Memory B cell (primary cell): Measurements from ENCODE around the gene FGFR3.

ENCODE experiments used
- ATAC-seq: fragments of 150-1000 bp; cut with Tn5 transposase; 2 replicates; pipeline ENCODE4 v1.10.0; 2021; ENCODE audit warnings: low read depth, mild to moderate bottlenecking, moderate library complexity
- DNase-seq, 2 donors: peaks; one replicate each; pipeline ENCODE4 v3.0.0; 2022; ENCODE audit warnings: low spot score in 2 of 2
- H3K27ac Mint-ChIP-seq: one replicate; pipeline ENCODE4 v1.8.0; 2022; ENCODE audit warnings: mild to moderate bottlenecking, moderate library complexity, mixed read lengths
- H3K27me3 Mint-ChIP-seq: one replicate; pipeline ENCODE4 v1.8.0; 2022; ENCODE audit warnings: mixed read lengths
- H3K36me3 Mint-ChIP-seq: one replicate; pipeline ENCODE4 v1.8.0; 2022; ENCODE audit warnings: mild to moderate bottlenecking, mixed read lengths
- H3K4me1 Mint-ChIP-seq: one replicate; pipeline ENCODE4 v1.8.0; 2022; ENCODE audit warnings: mixed read lengths
- H3K4me3 Mint-ChIP-seq: one replicate; pipeline ENCODE4 v1.8.0; 2022; ENCODE audit warnings: mild to moderate bottlenecking, moderate library complexity, mixed read lengths
- H3K9me3 Mint-ChIP-seq: one replicate; pipeline ENCODE4 v1.8.0; 2022; ENCODE audit warnings: mixed read lengths

The FGFR3 gene

DNA sequence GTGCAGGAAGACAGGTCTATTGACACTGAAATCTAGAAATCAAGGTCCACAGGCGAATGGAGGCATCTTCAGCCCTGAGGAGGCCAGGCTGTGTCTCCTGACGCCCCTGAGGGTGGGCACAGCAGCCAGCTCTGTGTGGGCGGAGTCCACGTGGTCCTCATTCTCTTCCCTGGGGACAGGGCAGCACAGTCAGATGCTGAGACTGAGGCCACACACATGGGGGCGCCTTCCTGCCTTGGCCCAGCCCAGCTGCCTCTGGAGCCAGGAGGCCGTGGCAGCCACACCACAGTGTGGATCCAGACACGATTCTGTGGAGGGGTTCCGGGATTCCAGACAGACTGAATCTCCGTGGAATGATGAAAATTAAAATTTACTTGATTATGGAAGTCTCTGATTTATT is 20.8 kb downstream of the FGFR3 start:
- H3K9me3 Mint-ChIP-seq: no peaks in the 10 kb centered on the region
- no peaks in the 10 kb centered on the region for H3K27me3 Mint-ChIP-seq
- no peak for DNase-seq
- H3K27ac Mint-ChIP-seq: no peak overlapping the region
- peaks cover 14% of the 10 kb centered on the region for H3K36me3 Mint-ChIP-seq
- no peaks in the 10 kb centered on the region for H3K4me1 Mint-ChIP-seq
- no peak overlapping the region for H3K4me3 Mint-ChIP-seq
- no peak for ATAC-seq

DNA sequence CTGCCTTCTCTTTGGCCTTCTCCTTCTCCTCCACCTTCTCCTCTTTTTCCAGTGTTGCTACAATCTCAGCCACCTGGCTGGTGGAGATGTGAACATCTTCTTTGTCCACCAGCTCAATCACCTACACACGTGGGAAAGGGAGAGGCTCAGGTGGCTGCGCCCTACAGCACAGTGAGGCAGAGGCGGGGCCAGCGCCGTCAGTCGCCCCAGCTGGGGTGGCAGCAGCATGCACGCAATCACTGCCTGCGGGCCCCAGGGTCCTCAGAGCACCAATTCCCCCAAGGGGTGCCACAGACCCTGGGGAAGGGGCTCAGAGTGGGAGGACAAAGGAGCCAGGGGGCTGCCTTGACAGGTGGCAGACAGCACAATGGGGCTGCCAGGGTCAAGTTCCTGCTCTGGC is 21.4 kb downstream of the FGFR3 start:
- Mint-ChIP-seq H3K27ac (no peak overlapping the region), H3K9me3 (no peaks in the 10 kb centered on the region), H3K4me3 (no peak overlapping the region), H3K36me3 (peaks cover 16% of the 10 kb centered on the region), H3K27me3 (no peaks in the 10 kb centered on the region), H3K4me1 (no peaks in the 10 kb centered on the region)
- ATAC-seq (no peak), DNase-seq (no peak)

DNA sequence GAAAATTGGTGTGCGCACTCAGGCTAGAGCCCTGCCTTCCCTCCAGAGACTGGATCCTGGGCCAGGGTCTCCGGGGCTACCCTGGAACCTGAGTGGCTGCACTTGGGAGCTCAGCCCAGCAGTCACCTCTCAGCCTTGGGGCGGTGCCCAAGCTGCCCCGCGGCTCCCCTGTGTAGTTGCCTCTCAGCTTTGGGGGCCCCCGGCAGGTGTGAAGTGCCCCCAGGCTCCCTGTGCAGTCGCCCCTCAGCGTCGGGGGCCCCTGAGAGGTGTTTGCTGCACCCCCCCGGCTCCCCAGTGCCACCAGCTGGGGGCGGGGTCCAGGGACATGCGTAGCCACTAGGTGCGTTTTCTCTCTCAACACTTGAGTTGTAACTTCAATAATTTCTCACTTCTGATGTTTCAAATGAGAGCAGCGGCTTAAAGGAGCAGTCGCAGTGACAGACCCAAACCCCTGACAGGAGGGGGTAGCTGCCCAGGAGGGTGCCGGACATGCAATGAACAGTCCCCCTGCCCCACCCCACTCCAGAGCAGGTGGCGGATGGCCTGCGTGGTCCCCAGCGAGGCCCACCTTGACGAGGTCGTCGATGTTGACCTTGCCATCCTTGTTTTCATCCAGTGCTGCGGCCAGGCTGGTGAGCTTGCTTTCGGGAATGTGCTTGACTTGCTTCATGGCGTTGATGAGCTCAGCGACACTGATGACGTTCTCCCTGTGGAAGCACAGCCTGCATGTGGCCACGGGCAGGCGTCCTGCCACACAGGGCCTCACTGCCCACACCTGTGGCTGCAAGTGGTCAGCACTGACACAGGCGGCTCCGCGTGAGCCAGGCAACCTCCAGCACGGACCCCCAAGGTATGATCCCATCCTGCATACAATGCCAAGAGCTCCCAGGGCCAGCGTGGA is 22.3 kb downstream of the FGFR3 start:
- no peak for DNase-seq
- no peaks in the 10 kb centered on the region for H3K4me1 Mint-ChIP-seq

DNA sequence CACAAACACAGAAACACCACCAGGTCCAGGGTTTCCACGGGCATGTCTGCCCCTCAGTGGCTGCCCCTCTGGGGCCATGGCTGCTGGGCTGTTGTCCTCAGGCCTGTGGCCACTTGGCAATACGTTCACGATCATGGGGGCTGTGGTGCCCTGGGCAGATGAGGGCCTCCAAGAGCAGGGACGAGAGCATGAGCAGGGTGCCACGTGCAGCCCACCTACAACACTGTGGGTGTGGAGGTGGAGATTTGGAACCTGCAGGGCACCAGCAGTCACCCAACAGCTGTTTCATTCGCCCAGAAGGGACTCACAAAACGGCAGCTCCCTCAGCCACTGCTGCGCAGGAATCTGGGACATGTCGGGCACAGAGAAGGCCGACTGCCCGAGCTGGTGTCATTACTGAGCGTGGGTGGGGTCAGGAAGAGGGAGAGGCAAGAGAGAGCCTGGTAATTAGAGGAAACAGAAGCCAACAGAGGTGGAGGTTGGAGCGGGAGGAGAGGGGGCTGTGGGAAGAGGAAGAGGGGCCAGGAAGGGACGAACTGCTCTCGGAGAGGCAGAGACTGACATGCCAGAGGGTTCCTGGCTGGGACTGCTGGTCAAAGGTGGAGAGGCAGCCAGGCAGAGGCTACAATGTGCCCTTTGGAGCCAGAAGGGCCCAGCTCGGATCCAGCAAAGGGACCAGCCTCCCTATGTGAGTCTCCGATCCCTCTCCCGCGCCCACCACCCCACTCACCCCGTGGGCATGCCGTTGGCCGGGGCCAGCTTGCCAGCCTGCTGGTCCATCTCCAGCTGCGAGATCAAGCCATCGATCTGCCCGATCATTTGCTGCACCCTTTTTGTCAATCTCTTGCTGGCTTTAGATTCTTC is 23.1 kb downstream of the FGFR3 start:
- H3K27me3 Mint-ChIP-seq: no peaks in the 10 kb centered on the region
- H3K9me3 Mint-ChIP-seq: no peaks in the 10 kb centered on the region
- no peaks in the 10 kb centered on the region for H3K4me1 Mint-ChIP-seq
- ATAC-seq (no peak), DNase-seq (no peak)
- peaks cover 20% of the 10 kb centered on the region for H3K36me3 Mint-ChIP-seq
- H3K27ac Mint-ChIP-seq: no peak overlapping the region
- H3K4me3 Mint-ChIP-seq: no peak overlapping the region

More for the DNA sequence above, 22.3 kb downstream of the FGFR3 start:
- Mint-ChIP-seq H3K27me3 (no peaks in the 10 kb centered on the region), H3K36me3 (peaks cover 19% of the 10 kb centered on the region), H3K27ac (no peak overlapping the region), H3K4me3 (no peak overlapping the region), H3K9me3 (no peaks in the 10 kb centered on the region)
- no peak for ATAC-seq

DNA sequence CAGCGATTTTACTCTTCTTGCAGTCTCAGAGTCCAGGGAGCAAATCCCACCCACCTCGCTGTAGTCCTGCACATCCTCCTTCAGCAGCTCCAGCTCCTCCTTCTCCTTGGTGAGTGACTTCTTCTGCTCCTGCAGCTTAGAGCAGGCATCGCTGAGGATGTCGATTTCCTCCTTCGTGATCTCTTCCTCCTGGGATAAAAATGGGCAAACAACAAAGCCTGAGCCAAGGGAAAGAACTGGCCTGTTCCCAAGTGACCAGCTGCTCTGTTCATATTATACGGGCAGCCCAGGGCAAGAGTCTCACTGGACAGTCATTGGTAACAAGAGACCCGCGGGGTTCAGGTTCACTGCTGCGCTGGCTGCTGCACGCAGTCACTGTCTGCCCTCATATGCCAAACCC is 26.2 kb downstream of the FGFR3 start:
- no peak for ATAC-seq
- peaks cover 31% of the 10 kb centered on the region for H3K36me3 Mint-ChIP-seq

GRCh38 chr4:1819816-1820215 is 26.7 kb downstream of the FGFR3 start:
- DNase-seq: no peak
- H3K4me1 Mint-ChIP-seq: no peaks in the 10 kb centered on the region
- H3K9me3 Mint-ChIP-seq: no peaks in the 10 kb centered on the region
- peaks cover 31% of the 10 kb centered on the region for H3K36me3 Mint-ChIP-seq
- H3K4me3 Mint-ChIP-seq: no peak overlapping the region
- H3K27ac Mint-ChIP-seq: no peak overlapping the region
- H3K27me3 Mint-ChIP-seq: no peaks in the 10 kb centered on the region
- ATAC-seq: no peak

More for the DNA sequence above, 26.2 kb downstream of the FGFR3 start:
- Mint-ChIP-seq H3K4me1 (no peaks in the 10 kb centered on the region), H3K9me3 (no peaks in the 10 kb centered on the region), H3K27me3 (no peaks in the 10 kb centered on the region), H3K27ac (no peak overlapping the region), H3K4me3 (no peak overlapping the region)
- no peak for DNase-seq

DNA sequence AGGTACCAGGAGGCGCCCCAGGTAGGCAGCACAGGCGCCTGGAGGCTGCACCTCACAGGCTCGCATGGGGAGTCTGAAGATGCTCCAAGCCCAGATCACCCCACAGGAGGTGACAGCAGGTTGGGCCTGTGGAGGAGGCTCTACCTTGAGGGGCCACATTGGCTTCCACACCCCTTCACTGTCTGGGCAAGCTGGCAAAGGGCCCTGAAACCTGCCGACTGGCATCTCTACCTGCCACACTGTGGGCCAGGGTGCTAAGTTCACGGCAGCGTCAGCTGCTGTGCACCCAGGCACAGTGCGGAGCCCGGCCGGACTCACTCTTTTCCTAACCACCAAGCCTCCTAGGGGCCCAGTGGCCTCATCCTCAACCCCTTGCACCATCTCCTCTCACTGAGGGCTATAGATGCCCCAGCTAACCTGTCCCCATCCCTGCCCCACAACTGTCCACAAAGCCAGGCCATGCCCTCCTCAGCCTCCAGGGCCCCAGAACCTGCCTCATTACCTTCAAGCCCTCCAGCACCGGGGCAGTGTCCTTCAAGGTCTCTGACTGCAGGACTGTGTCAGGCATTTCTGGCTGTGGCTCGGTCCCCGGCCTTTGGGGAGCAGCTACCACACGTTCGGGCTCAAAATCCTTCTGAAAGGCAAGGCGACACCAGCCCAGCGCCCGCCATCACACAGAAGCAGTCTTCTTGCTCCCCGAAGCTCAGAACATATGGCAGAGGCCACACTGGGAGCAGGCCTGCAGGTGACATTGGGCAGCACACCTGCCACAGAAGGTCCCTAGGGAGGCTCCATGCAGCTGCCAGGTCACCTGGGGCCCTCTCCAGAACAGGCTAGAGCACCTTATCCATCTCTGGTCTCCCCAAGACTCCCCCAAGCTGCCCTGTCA is 28.8 kb downstream of the FGFR3 start:
- DNase-seq (no peak), ATAC-seq (no peak)
- no peaks in the 10 kb centered on the region for H3K9me3 Mint-ChIP-seq
- H3K27me3 Mint-ChIP-seq: no peaks in the 10 kb centered on the region
- H3K36me3 Mint-ChIP-seq: peaks cover 31% of the 10 kb centered on the region
- no peaks in the 10 kb centered on the region for H3K4me1 Mint-ChIP-seq
- no peak overlapping the region for H3K4me3 Mint-ChIP-seq
- H3K27ac Mint-ChIP-seq: no peak overlapping the region

GRCh38 chr4:1822568-1823544 is 29.8 kb downstream of the FGFR3 start:
- Mint-ChIP-seq H3K36me3 (peaks cover 32% of the 10 kb centered on the region), H3K4me1 (no peaks in the 10 kb centered on the region), H3K4me3 (no peak overlapping the region), H3K27me3 (no peaks in the 10 kb centered on the region), H3K27ac (peak overlapping the region; percentile 78), H3K9me3 (no peaks in the 10 kb centered on the region)
- no peak for DNase-seq
- ATAC-seq: no peak

GRCh38 chr4:1823545-1823932 is 30.4 kb downstream of the FGFR3 start:
- H3K4me3 Mint-ChIP-seq: no peak overlapping the region
- H3K36me3 Mint-ChIP-seq: peaks cover 31% of the 10 kb centered on the region
- H3K27ac Mint-ChIP-seq: no peak overlapping the region
- H3K9me3 Mint-ChIP-seq: no peaks in the 10 kb centered on the region
- ATAC-seq: no peak
- H3K4me1 Mint-ChIP-seq: no peaks in the 10 kb centered on the region
- no peak for DNase-seq
- H3K27me3 Mint-ChIP-seq: no peaks in the 10 kb centered on the region

- Mint-ChIP-seq H3K27ac (no peak overlapping the region), H3K9me3 (no peaks in the 10 kb centered on the region), H3K4me3 (no peak overlapping the region), H3K27me3 (no peaks in the 10 kb centered on the region), H3K36me3 (peaks cover 30% of the 10 kb centered on the region), H3K4me1 (no peaks in the 10 kb centered on the region)
- ATAC-seq: no peak
- DNase-seq: no peak
These were observed 31.7 kb downstream of the FGFR3 start for GRCh38 chr4:1824746-1825145.

- no peaks in the 10 kb centered on the region for H3K9me3 Mint-ChIP-seq
- H3K36me3 Mint-ChIP-seq: peaks cover 31% of the 10 kb centered on the region
- H3K27me3 Mint-ChIP-seq: no peaks in the 10 kb centered on the region
- ATAC-seq: no peak
- no peak overlapping the region for H3K27ac Mint-ChIP-seq
- H3K4me3 Mint-ChIP-seq: no peak overlapping the region
- no peak for DNase-seq
- no peaks in the 10 kb centered on the region for H3K4me1 Mint-ChIP-seq
These were observed 32.2 kb downstream of the FGFR3 start for GRCh38 chr4:1825326-1825725.

GRCh38 chr4:1826531-1827350 is 33.6 kb downstream of the FGFR3 start:
- ATAC-seq: no peak
- H3K9me3 Mint-ChIP-seq: no peaks in the 10 kb centered on the region
- no peak overlapping the region for H3K4me3 Mint-ChIP-seq
- no peak overlapping the region for H3K27ac Mint-ChIP-seq
- no peak for DNase-seq
- H3K4me1 Mint-ChIP-seq: no peaks in the 10 kb centered on the region
- no peaks in the 10 kb centered on the region for H3K27me3 Mint-ChIP-seq
- peaks cover 38% of the 10 kb centered on the region for H3K36me3 Mint-ChIP-seq
